IMR-90 (cell line): ENCODE results near the gene CDH13. TPM values are rescaled to one million over a fixed set of nuclear protein-coding genes. Genes with fewer than 3 reads are reported as not detected.

ENCODE experiments used
- ATAC-seq: fragments of 200-7000 bp; cut with Tn5 transposase; 2 replicates; pipeline ENCODE4 v1.9.1; 2020; ENCODE audit warnings: low read depth, mild to moderate bottlenecking, moderate library complexity
- BruUV-seq: library from RNA; stranded (reverse); fragments of 400-500 nt; replicated peaks from 2 replicates; lab custom pipeline; 2021; lab: Mats Ljungman, UMichigan
- CTCF ChIA-PET: fragments of 300-600 bp; formaldehyde crosslinking; extraction: SDS; loops from one replicate; lab custom pipeline; 2021; ENCODE audit warnings: antibody characterized with exemption; lab: Yijun Ruan, JAX
- POLR2A ChIA-PET: fragments of 300-600 bp; sonication (Branson Sonifier 250); formaldehyde crosslinking; loops from one replicate; lab custom pipeline; 2022; ENCODE audit warnings: antibody characterized with exemption; ENCODE audit not compliant: unreplicated experiment; lab: Charles Lee
- DNase-seq: peaks from one replicate; pipeline ENCODE4 v3.0.0; 2013
- H2AFZ ChIP-seq: replicated peaks from 2 replicates; pipeline ENCODE3; 2013; ENCODE audit warnings: low read length, mild to moderate bottlenecking; ENCODE audit not compliant: poor library complexity
- H2AK5ac ChIP-seq: 2 replicates; pipeline ENCODE4 v1.6.1; 2013; ENCODE audit warnings: low read depth, low read length, inconsistent platforms
- H2AK9ac ChIP-seq: replicated peaks from 2 replicates; pipeline ENCODE3; 2013; ENCODE audit warnings: mild to moderate bottlenecking, low read depth, low read length, moderate library complexity; ENCODE audit not compliant: poor library complexity
- H2BK120ac ChIP-seq: 2 replicates; pipeline ENCODE4 v1.6.1; 2013; ENCODE audit warnings: low read depth, low read length, inconsistent platforms
- H2BK15ac ChIP-seq: 3 replicates; pipeline ENCODE4 v1.6.1; 2013; ENCODE audit warnings: low read depth, low read length, inconsistent platforms
- H2BK20ac ChIP-seq: 2 replicates; pipeline ENCODE4 v1.6.1; 2013; ENCODE audit warnings: low read depth, mild to moderate bottlenecking, inconsistent platforms, low read length, moderate library complexity
- H2BK5ac ChIP-seq: 2 replicates; pipeline ENCODE4 v1.6.1; 2013; ENCODE audit warnings: mild to moderate bottlenecking, low read depth, low read length, inconsistent platforms; ENCODE audit not compliant: poor library complexity, severe bottlenecking
- H3K14ac ChIP-seq: replicated peaks from 2 replicates; pipeline ENCODE4 v1.6.1; 2013; ENCODE audit warnings: low read depth, low read length, inconsistent platforms
- H3K18ac ChIP-seq: 2 replicates; pipeline ENCODE4 v1.6.1; 2013; ENCODE audit warnings: low read depth, low read length, control low read depth
- H3K23ac ChIP-seq: 2 replicates; pipeline ENCODE4 v1.6.1; 2013; ENCODE audit warnings: low read depth, low read length, inconsistent platforms
- H3K27ac ChIP-seq: 2 replicates; pipeline ENCODE4 v1.5.1; 2013; ENCODE audit warnings: mild to moderate bottlenecking, control low read depth, low read length; ENCODE audit not compliant: insufficient read depth
- H3K27me3 ChIP-seq: 2 replicates; pipeline ENCODE4 v1.6.1; 2013; ENCODE audit warnings: low read length; ENCODE audit not compliant: control insufficient read depth, insufficient read depth
- H3K36me3 ChIP-seq: 2 replicates; pipeline ENCODE4 v1.6.1; 2013; ENCODE audit warnings: low read length, mixed read lengths; ENCODE audit not compliant: control insufficient read depth, insufficient read depth
- H3K4ac ChIP-seq: 2 replicates; pipeline ENCODE4 v1.6.1; 2013; ENCODE audit warnings: low read depth, low read length, inconsistent platforms
- H3K4me1 ChIP-seq: 2 replicates; pipeline ENCODE4 v1.6.1; 2013; ENCODE audit warnings: low read length, mixed read lengths; ENCODE audit not compliant: control insufficient read depth, insufficient read depth
- H3K4me2 ChIP-seq: 2 replicates; pipeline ENCODE4 v1.6.1; 2013; ENCODE audit warnings: low read depth, mild to moderate bottlenecking, control low read depth, low read length, moderate library complexity
- H3K4me3 ChIP-seq: 2 replicates; pipeline ENCODE4 v1.5.1; 2013; ENCODE audit warnings: low read depth, mild to moderate bottlenecking, control low read depth, low read length, moderate library complexity; ENCODE audit not compliant: insufficient read depth
- H3K56ac ChIP-seq: 2 replicates; pipeline ENCODE4 v1.6.1; 2013; ENCODE audit warnings: low read length, inconsistent platforms; ENCODE audit not compliant: insufficient read depth; ENCODE audit errors: extremely low read depth
- H3K79me1 ChIP-seq, 2 experiments: 2 replicates each; pipeline ENCODE4 v1.6.1; 2013; ENCODE audit warnings: low read length in 2 of 2, inconsistent platforms in 1 of 2, low read depth in 1 of 2
- H3K9ac ChIP-seq: 2 replicates; pipeline ENCODE4 v1.6.1; 2013; ENCODE audit warnings: low read depth, low read length, control low read depth
- H3K9me1 ChIP-seq: 2 replicates; pipeline ENCODE4 v1.6.1; 2013; ENCODE audit warnings: low read length, inconsistent platforms; ENCODE audit not compliant: insufficient read depth
- H3K9me3 ChIP-seq: 2 replicates; pipeline ENCODE4 v1.6.1; 2013; ENCODE audit warnings: low read length; ENCODE audit not compliant: control insufficient read depth, insufficient read depth
- H4K20me1 ChIP-seq: 2 replicates; pipeline ENCODE4 v1.6.1; 2013; ENCODE audit warnings: low read length, inconsistent platforms; ENCODE audit not compliant: insufficient read depth
- H4K5ac ChIP-seq: 2 replicates; pipeline ENCODE4 v1.6.1; 2013; ENCODE audit warnings: mild to moderate bottlenecking, low read depth, low read length, control low read depth
- H4K8ac ChIP-seq, 2 experiments: 2 replicates each; pipeline ENCODE4 v1.6.1; 2013; ENCODE audit warnings: low read depth in 2 of 2, low read length in 2 of 2, control low read depth in 1 of 2, inconsistent platforms in 1 of 2
- H4K91ac ChIP-seq: 2 replicates; pipeline ENCODE4 v1.6.1; 2013; ENCODE audit warnings: low read depth, low read length, inconsistent platforms; ENCODE audit not compliant: insufficient read depth
- MAFK ChIP-seq: IDR thresholded peaks from 2 replicates; pipeline ENCODE4 v1.6.1; 2012; ENCODE audit warnings: low read depth, low read length, improper control_type of control experiment
- NFE2L2 ChIP-seq: fragments of 150-350 bp; IDR thresholded peaks from 2 replicates; pipeline ENCODE4 v1.6.1; 2016; ENCODE audit warnings: low read depth, mild to moderate bottlenecking, low read length
- RAD21 ChIP-seq: IDR thresholded peaks from 2 replicates; pipeline ENCODE4 v1.6.1; 2012; ENCODE audit warnings: low read length, improper control_type of control experiment
- RCOR1 ChIP-seq: IDR thresholded peaks from 2 replicates; pipeline ENCODE4 v1.6.1; 2012; ENCODE audit warnings: mild to moderate bottlenecking, low read length, improper control_type of control experiment; ENCODE audit not compliant: insufficient replicate concordance
- RFX5 ChIP-seq: IDR thresholded peaks from 2 replicates; pipeline ENCODE4 v1.8.0; 2012; ENCODE audit warnings: low read depth, mild to moderate bottlenecking, low read length, moderate library complexity
- WGBS, 2 experiments: methylation state at CpG; one replicate each; pipeline versions ENCODE4 v1.1.5 to v1.1.7; 2013; ENCODE audit warnings: missing lambda C conversion rate in 2 of 2; ENCODE audit not compliant: insufficient read length in 1 of 2; ENCODE audit errors: extremely low coverage in 2 of 2; 5-methylcytosine and 5-hydroxymethylcytosine counted together
- dilution Hi-C: fragments of 300-500 bp; cut with HindIII; formaldehyde crosslinking; loops from one replicate; pipeline ENCODE4 v1.14.3; 2018; ENCODE audit warnings: low sequenced_read_pairs; ENCODE audit not compliant: unreplicated experiment
- in situ Hi-C: fragments of 300-500 bp; cut with MboI; formaldehyde crosslinking; loops from 3 replicates; pipeline ENCODE4 v1.14.3; 2019; ENCODE audit warnings: low sequenced_read_pairs, inconsistent platforms, mixed read lengths
- intact Hi-C: fragments of 100-400 bp; cut with micrococcal nuclease; formaldehyde crosslinking; loops from 2 replicates; pipeline ENCODE4 v1.10.0; 2022
- polyA plus RNA-seq, 3 experiments: library from polyadenylated mRNA; depleted of rRNA; stranded (reverse); fragments of >200 nt; gene quantifications; 2 replicates each; pipeline ENCODE4 v1.2.3, GENCODE V29; 2012; ENCODE audit warnings: low replicate concordance in 1 of 3
- total RNA-seq: library from RNA; depleted of rRNA; stranded (reverse); fragments of >200 nt; gene quantifications from 2 replicates; pipeline ENCODE4 v1.2.3, GENCODE V29; 2012

Gene CDH13
- total and polyA plus RNA-seq, 2 of the 4 experiments (the other 2 are of a cell fraction) = 61.6 to 74.7 TPM

DNA sequence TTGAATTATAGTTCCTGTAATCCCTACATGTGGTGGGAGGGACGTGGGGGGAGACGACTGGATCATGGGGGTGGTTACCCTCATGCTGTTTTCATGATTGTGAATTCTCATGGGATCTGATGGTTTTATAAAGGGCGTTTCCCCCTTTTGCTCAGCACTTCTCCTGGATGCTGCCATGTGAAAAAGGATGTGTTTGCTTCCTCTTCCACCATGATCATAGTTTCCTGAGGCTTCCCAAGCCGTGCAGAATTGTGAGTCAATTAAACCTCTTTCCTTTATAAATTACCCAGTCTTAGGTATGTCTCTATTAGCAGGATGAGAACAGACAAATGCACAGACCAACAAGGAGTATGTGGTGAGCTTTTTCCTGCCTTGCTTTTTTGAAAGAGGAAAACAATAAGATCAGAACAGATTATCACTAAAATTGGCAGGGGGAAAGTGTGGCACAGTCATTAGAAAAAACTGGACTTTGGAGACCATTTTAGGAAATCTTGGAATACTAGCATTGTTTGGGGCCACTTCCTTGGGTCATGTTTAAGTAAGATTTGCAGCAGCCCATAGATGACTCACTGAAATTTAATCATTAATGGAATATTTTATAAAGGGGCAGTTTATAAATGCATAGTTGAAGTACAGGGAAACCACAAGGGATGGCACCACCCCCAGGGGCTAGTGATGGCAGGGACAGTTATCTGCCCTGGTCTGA, 352.8 kb downstream of the CDH13 start (continued):
- TF ChIP-seq RAD21 = no peak

DNA sequence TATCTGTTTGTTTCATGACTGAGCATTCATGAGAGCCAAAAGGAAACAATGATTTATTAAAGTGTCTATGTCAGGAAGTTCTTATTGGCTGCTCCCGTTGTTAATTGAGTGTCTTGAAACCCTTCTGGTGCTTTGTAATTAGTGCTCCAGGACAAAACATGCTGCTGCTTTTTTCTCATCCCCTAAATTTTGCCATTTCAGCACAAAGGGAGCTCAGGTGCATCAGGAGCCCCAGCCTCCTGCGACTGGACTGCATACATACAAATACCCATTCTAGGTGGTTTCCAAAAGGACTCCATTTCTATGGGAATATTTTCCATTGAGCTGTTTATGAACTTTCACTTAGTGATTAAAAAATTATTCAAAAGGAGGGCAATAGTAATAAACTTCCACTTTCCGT, 354.0 kb downstream of the CDH13 start:
- no peak overlapping the region for H3K23ac ChIP-seq
- H3K4ac ChIP-seq = no peak overlapping the region
- no peak for TF ChIP-seq RCOR1
- TF ChIP-seq MAFK = peak; percentile 48; the same call in 1 of the 2 replicates
- TF ChIP-seq RFX5 = no peak
- no peak for TF ChIP-seq NFE2L2
- no peak overlapping the region for H2BK20ac ChIP-seq
- WGBS, 2 experiments = no CpG with 5 or more reads among the region's 3 CpGs
- H3K9me3 ChIP-seq = no peaks in the 10 kb centered on the region
- peaks cover 2% of the 10 kb centered on the region; the same call in 1 of the 2 replicates for H3K4me1 ChIP-seq
- H2AFZ ChIP-seq = no peak overlapping the region
- H3K56ac ChIP-seq = no peak overlapping the region
- no peaks in the 10 kb centered on the region for H3K36me3 ChIP-seq
- no peak overlapping the region for H2AK9ac ChIP-seq
- no TSS peak for BruUV-seq
- ChIA-PET CTCF (no interaction called here), POLR2A (no interaction called here)
- H3K79me1 ChIP-seq = peaks cover 0 to 3% of the 10 kb centered on the region in 2 experiments; a peak in 2 of 4 replicates
- H3K4me2 ChIP-seq = no peak overlapping the region
- dilution Hi-C loops = no loop called here
- no peak overlapping the region for H2BK120ac ChIP-seq
- H3K27ac ChIP-seq = no peak overlapping the region
- H4K8ac ChIP-seq = no peak overlapping the region
- no peak overlapping the region for H2BK15ac ChIP-seq
- no peak overlapping the region for H4K5ac ChIP-seq
- in situ Hi-C loops = no loop called here
- ATAC-seq (no peak), DNase-seq (no peak)
- H3K14ac ChIP-seq = no peak overlapping the region
- no peak overlapping the region for H3K4me3 ChIP-seq
- no peak overlapping the region for H2AK5ac ChIP-seq
- no peak overlapping the region for H2BK5ac ChIP-seq
- intact Hi-C loops = no loop called here
- H3K9me1 ChIP-seq = 0 out of 2 replicates have a peak, but pooled peaks cover 5% of the 10 kb centered on the region
- no peak overlapping the region for H3K9ac ChIP-seq
- H4K20me1 ChIP-seq = no peaks in the 10 kb centered on the region
- H3K27me3 ChIP-seq = no peaks in the 10 kb centered on the region
- H4K91ac ChIP-seq = no peak overlapping the region
- H3K18ac ChIP-seq = no peak overlapping the region
